Stimulated activated CD8-positive, alpha-beta memory T cell treated with anti-CD3 and anti-CD28 coated beads, Interleukin-2, amount 100 ng/mL, for 1 hour (primary cell): ENCODE measurements around the gene PITHD1.
"Not testable (repeated sequence)": the region's sequence is repeated elsewhere in the genome, so short reads cannot be mapped to it uniquely, and the experiment has no call there.

Source experiments
- DNase-seq, 2 donors: peaks; one replicate each; pipeline ENCODE4 v3.0.0-alpha.2; 2020; ENCODE audit warnings: low read depth in 2 of 2

PITHD1 gene

GRCh38 chr1:23798662-23799142, 20.5 kb downstream of the PITHD1 start:
- DNase-seq = no peak

- no peak for DNase-seq
These were observed 21.0 kb downstream of the PITHD1 start for GRCh38 chr1:23799255-23799569.

- no peak for DNase-seq
These were observed 21.6 kb downstream of the PITHD1 start for GRCh38 chr1:23799570-23800399.

DNA sequence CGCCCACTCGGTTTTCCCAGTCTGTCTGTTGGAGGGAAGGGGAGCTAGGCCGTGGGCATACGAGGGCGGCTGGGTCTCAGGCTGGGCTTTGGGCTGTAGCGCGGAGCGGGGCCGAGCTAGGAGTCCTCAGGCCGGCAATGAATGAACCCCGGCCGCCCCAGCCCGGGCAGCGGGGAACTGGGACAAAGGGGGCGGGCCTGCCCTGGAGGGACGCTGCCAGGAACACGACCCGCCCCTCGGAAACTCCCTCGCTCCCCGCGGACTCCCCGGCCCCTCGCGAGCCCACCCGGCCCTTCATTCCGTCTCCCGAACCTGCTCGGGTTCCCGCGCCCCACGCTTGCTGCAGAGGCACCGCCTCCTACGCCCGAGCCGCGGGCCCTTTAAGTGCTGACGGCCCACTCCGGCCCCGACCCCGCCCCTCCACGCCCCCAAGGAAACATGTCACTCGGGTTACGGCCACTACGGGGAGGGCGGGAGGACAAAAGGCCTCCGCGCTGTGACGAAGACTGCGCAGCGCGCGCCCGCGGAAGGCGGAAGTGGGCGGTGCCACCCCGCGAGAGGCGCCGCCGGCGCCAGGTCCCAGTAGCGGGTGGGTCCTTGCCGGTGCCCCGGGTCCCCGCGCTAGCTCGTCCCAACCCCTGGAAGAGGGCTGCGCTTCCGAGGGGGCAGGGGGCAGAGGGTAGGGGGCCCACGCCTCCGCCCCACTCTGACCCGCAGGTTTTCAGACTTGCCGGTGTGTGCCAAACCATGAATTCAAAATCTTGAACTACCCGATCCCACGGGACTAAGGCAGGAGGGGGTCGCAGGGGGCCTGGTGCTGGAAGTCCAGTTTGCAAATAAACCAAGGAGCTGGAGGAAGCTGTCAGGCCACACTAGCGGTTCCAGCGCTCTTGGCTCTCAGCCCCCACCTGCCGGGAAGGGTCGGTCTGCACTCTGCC, 22.5 kb downstream of the PITHD1 start, which contains the start of gene GALE:
TSS of gene GALE (minus strand) at position 355 of the 938 bp plus-strand sequence. CDS start 1,747 bp downstream, outside the sequence.
- peak; percentile 95 to 97 for DNase-seq

- no peak for DNase-seq
These were observed 23.1 kb downstream of the PITHD1 start for GRCh38 chr1:23801338-23801748.

- no peak for DNase-seq
These were observed 23.7 kb downstream of the PITHD1 start for GRCh38 chr1:23801876-23802275.

DNA sequence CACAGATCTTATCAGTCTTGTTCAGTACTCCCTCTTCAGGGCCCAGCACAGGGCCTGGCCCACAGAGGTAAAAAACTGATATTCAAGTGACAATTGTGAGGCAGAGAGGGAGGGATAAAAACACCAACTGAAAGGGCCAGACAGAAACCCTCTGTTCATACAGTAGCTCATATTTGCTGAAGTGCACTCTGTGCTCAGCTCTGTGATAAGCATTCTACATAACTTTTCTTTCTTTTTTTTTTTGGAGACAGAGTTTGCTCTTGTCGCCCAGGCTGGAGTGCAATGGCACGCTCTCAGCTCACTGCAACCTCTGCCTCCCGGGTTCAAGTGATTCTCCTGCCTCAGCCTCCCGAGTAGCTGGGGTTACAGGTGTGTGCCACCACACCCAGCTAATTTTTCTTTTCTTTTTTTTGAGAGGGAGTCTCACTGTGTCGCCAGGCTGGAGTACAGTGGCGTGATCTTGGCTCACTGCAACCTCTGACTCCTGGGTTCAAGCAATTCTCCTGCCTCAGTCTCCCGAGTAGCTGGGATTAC, 24.7 kb downstream of the PITHD1 start:
- DNase-seq = not testable (repeated sequence)

DNA sequence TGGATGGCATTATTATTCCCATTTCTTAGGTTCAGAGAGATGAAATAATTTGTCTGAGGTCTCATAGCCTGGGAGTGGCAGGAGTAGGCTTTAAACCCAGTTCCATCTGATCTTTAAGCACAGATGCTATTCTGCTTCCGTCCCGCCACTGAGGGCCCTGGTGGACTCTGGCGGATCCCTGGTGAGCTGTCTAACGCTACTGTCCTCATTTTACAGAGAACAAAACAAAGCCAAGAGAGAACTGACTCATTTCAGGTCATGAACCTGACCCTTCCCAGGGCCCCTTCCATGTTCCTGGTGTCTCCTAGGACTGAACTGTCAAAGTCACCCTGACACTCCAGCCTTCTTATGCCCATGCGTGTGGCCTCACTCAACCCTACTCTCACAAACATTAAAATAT, 25.5 kb downstream of the PITHD1 start:
- DNase-seq = no peak

DNA sequence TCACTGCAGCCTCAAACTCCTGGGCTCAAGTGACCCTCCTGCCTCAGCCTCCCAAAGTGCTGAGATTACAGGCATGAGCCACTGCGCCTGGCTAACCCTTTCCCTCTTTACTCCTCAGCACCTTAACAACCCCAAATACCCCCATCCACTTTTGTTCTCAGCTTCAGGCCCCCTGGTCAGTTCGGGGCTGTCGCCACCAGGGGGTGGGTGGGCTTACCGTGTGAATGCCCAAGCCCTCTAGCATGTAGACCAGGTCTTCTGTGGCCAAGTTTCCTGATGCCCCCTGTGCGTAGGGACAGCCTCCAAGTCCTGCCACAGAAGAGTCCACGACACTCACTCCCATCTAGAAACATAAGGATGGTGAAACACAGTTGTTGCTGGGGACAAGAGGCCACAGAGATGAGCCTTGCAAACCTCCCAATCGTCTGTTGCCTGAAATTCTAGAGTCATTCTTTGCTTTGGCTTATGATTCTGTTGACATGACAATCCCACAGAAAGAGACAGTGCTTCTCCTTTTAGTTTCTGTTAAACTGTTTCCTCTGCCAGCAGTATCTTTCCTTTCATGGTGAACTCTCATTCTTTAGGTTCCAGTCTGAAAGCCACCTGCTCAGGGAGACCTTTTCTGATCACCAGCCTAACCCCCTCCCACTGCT, 26.1 kb downstream of the PITHD1 start:
- DNase-seq = no peak

GRCh38 chr1:23805025-23805424, 26.8 kb downstream of the PITHD1 start:
- no peak for DNase-seq

DNA sequence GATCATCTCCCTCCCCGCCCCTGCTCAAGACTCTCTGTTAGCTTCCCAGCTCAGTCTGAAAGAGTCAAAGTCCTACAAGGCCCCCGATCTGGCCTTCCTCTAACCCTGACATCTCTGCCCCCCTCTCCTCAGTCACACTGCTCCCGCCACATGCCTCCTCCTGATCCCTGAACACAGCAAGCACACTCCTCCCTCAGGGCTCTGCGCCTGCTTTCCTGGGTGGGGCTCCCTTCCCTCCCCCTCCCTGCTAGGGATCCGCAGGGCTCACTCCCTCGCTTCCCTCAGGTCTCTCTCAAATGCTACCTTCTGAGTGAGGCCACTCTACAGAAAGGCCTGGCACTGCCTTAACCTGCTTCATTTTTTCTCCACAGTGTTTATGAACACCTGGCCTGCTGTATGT, 28.1 kb downstream of the PITHD1 start:
- DNase-seq = no peak

DNA sequence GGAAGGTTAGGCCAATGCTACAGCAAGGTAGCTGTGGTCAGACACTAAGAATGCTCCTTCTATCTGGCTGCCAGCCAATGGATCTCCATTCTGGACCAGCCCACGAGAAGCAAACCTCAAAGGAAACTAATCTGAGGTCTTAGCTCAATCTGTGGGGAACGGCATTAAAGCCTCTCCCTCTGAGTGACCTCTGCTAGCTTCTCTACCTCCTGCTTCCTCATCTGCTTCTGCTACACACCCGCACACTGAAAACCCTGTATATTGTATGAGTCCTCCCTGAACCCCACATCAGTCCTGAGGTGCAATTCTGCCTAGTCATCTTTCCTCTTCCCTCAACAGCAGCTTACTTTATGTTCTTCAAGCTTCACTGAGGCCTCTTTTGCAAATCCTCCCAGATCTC, 29.2 kb downstream of the PITHD1 start:
- no peak for DNase-seq

DNA sequence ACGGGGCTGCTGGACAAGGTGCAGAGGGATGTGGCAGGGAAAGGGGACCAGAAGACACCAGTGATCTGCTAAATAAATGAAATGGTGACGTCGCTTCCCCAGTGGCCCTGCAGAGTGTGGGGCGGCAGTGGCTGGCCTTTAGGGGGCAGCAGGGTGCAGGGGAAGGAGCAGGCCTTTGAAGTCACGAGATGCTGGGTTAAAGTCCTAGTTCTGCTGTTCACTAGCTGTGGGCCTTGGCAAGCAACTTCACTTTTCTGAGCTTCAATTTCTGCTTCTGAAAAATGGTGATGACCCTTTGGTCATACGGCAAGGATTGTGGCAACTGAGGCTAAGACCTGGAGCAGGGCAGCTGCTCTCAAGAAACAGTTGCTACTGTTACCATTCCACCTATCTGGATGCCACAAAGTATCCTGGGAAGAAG, 31.5 kb downstream of the PITHD1 start:
- peak; percentile 55 to 69 for DNase-seq

DNA sequence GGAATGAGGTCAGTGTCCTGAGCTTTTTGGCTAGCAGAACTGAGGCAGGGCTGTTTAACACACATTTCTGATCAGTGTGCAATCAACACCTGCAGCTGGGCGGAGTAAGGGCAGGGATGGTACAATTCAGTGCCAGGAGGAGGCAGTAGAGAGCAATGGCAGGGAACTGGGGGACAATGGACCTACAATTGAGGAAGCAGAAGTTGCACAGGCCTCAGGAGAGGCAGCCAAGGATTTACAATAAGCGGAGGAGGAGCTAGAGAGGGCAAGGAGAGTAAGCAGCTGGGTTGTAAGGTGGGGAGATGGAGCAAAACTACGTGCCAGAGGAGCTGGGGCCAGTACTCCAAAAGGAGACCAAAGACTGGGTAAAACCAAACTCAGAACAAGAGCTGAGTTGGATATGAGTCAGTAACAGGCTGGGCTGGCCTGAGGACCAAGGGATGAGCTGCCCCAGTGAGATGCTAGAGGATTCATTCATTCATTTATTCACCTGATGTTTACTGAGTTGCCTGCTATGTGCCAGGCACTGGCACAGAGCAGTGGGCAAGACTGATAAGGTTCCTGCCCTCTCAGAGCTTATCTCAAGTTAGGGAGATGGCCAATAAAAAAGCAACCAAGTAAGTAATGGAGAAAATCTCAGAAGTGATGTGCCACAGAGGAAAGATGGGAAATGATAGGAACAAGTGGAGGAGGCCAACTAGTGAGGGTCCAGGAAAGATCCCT, 32.8 kb downstream of the PITHD1 start:
- no peak for DNase-seq

GRCh38 chr1:23814016-23814415, 35.8 kb downstream of the PITHD1 start:
- DNase-seq = no peak

DNA sequence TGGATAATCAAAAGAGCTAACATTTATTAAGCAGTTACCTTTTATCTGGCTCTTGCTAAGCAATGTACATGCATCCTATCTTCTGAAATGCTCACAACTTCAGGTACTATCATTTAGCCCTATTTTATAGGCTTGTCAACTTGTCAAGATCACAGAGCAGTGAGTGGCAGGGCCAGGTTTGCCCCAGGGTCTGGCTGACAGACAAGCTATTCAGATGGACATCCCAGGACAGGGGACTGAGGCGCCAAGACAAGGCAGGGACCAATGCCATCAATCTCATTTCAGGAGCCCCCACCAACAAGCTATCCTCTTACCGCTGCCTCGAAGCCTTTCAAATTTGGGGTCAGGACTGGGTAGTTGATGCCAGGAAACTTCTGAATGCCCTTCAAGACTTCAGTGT, 38.1 kb downstream of the PITHD1 start:
- DNase-seq = no peak

GRCh38 chr1:23816906-23817305, 38.7 kb downstream of the PITHD1 start:
- DNase-seq = no peak

GRCh38 chr1:23817633-23818032, 39.4 kb downstream of the PITHD1 start:
- DNase-seq = no peak

DNA sequence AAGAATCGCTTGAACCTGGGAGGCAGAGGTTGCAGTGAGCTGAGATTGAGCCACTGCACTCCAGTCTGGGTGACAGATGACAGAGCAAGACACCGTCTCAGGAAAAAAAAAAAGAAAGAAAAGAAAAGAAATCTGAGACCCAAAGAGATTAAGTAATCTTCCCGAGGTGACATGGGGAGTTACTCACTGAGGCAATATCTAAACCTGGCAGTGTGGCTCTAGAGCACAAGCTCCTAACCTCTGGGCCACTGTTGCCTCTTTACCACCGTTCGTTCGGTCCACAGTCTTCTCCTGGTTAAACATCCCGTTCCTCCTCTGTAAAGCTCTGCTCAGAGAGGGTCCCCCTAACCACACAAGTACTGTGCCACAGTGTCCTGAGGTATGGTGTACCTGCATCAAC, 45.5 kb downstream of the PITHD1 start:
- no peak for DNase-seq

- DNase-seq = no peak
These were observed 46.5 kb downstream of the PITHD1 start for GRCh38 chr1:23824711-23825075.

DNA sequence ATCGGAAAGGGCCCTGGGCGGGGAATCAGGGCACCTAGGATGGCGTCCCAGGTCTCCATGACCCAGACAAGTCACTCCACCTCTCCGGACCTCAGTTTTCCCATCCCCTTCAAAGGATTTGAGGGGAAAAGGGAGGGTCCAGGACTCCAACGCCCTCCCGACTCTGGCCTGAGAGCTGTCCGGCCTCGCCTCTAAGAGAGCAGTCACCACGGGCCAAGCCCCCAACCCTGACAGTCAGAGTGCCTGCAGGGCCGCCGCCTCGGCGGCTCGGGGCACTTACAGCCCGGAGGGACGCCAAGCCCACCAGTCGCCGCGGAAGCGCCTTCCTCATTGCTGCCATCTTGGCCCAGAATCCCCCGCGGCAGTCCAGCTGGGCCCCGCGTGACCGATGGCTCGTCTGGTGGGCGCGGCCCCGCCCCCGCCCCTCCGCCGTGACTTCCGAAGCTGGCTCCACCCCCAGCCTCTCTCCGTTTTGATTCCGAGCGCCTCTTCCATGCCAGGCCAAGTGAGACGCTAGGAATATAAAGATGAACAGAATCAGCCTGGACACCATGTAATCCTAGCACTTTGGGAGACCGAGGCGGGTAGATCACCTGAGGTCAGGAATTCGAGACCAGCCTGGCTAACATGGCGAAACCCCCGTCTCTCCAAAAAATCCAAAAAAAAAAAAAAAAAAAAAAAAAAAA, 47.0 kb downstream of the PITHD1 start, which contains the start of gene HMGCL:
TSS of gene HMGCL (minus strand) at position 354 of the 686 bp plus-strand sequence. CDS start at position 340, 14 bp downstream.
- peak; percentile 73 to 77 for DNase-seq
